ENCODE results near the gene C1orf210. TPM values are rescaled to one million over a fixed set of nuclear protein-coding genes. Genes with fewer than 3 reads are reported as not detected.

The C1orf210 gene
- total and polyA plus RNA-seq, 9 of the 15 experiments (the other 6 are each of a cell fraction or from before 2014, with no cell fraction given): 0.21 TPM; not detected in 8

DNA sequence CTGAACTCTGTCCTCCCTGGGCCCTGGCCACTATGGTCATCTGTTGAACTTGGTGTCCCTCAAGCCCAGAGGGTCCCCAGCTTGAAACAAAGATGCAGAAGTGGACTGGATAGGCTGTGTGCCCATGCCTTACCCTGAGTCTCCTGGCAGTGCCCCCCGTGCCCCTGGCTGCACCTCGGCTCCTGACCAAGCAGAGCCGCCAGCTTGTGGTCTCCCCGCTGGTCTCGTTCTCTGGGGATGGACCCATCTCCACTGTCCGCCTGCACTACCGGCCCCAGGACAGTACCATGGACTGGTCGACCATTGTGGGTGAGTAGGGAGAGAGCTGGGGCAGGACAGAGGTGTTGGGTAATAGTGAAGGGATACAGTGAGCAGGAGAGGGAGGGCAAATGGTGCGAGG is 26.1 kb upstream of the C1orf210 start:
- Histone ChIP-seq H4K20me1 (replicated peaks; ENCODE audit: control insufficient read depth, insufficient read depth, low read length) (0 out of 2 replicates have a peak, but pooled peaks cover 4% of the 10 kb centered on the region), H3K9me1 (ENCODE audit: control insufficient read depth, insufficient read depth, low read length) (no peaks in the 10 kb centered on the region), H3K36me3 (ENCODE audit: control insufficient read depth, insufficient read depth, low read length) (no peaks in the 10 kb centered on the region), H3K27me3 (ENCODE audit: control insufficient read depth in 2 of 2, insufficient read depth in 2 of 2, low read length in 2 of 2) (peaks cover 11 to 63% of the 10 kb centered on the region in 2 experiments; a peak in 4 of 5 replicates), H3K4me2 (ENCODE audit: insufficient read depth, low read length) (no peak overlapping the region), H3K79me2 (ENCODE audit: control insufficient read depth, insufficient read depth, low read length) (no peaks in the 10 kb centered on the region), H3K4me3 (no peak overlapping the region), H3K9me3 (replicated peaks; ENCODE audit: control insufficient read depth, insufficient read depth, low read depth, low read length) (0 out of 2 replicates have a peak, but pooled peaks cover 2% of the 10 kb centered on the region), H3K27ac (ENCODE audit: extremely low read depth, low read depth, low read length) (no peak overlapping the region), H3K9ac (ENCODE audit: insufficient read depth in 1 of 2, low read depth in 2 of 2, low read length in 2 of 2) (peak overlapping the region in 1 of 2 experiments; percentile 40; a peak in 1 of 4 replicates), H3K4me1 (replicated peaks in 1 of 2; ENCODE audit: control insufficient read depth in 2 of 2, insufficient read depth in 2 of 2, low read length in 2 of 2) (peaks cover 0 to 18% of the 10 kb centered on the region in 2 experiments; a peak in 1 of 5 replicates), H2AFZ (ENCODE audit: low read depth, low read length) (no peak overlapping the region)
- intact Hi-C loops (cut with micrococcal nuclease) (no loop called here), in situ Hi-C loops (cut with MboI) (no loop called here)
- 0% methylated on average over 9 of the region's 9 CpGs for WGBS (ENCODE audit: insufficient coverage, low coverage, missing lambda C conversion rate)
- ChIA-PET CTCF (ENCODE audit: low intra/inter-chr PET ratio) (no interaction called here), POLR2A (interaction anchor here (0.5 to 1.5 kb wide), 5 partner anchors 9 to 578 kb away, joined by 3 to 4 read pairs (median 3); partner anchors contain the start of genes MED8 and SZT2)
- DNase-seq (ENCODE audit: extremely low read depth in 1 of 4, low spot score in 3 of 4) (no peak), ATAC-seq (no peak), FAIRE-seq (no peak)
- BruUV-seq (replicated peaks): no TSS peak
- no peak for TF ChIP-seq XRCC5 (IDR thresholded peaks at IDR 0.05; ENCODE audit: low read depth, low read length)
- TF ChIP-seq NFIX (CRISPR knock-in tag; IDR thresholded peaks at IDR 0.05; ENCODE audit: low read depth): no peak
- no peak for TF ChIP-seq TCFL5 (CRISPR knock-in tag; conservative IDR thresholded peaks at IDR 0.05)
- TF ChIP-seq KLF10 (CRISPR knock-in tag; IDR thresholded peaks at IDR 0.05): no peak
- TF ChIP-seq CEBPB (tag; IDR thresholded peaks at IDR 0.05): no peak
- no peak for TF ChIP-seq ZNF263 (CRISPR knock-in tag; IDR thresholded peaks at IDR 0.05; ENCODE audit: borderline replicate concordance)
- TF ChIP-seq, protein P1, sequence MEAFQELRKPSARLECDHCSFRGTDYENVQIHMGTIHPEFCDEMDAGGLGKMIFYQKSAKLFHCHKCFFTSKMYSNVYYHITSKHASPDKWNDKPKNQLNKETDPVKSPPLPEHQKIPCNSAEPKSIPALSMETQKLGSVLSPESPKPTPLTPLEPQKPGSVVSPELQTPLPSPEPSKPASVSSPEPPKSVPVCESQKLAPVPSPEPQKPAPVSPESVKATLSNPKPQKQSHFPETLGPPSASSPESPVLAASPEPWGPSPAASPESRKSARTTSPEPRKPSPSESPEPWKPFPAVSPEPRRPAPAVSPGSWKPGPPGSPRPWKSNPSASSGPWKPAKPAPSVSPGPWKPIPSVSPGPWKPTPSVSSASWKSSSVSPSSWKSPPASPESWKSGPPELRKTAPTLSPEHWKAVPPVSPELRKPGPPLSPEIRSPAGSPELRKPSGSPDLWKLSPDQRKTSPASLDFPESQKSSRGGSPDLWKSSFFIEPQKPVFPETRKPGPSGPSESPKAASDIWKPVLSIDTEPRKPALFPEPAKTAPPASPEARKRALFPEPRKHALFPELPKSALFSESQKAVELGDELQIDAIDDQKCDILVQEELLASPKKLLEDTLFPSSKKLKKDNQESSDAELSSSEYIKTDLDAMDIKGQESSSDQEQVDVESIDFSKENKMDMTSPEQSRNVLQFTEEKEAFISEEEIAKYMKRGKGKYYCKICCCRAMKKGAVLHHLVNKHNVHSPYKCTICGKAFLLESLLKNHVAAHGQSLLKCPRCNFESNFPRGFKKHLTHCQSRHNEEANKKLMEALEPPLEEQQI (IDR thresholded peaks at IDR 0.05): no peak
- TF ChIP-seq, protein P2, sequence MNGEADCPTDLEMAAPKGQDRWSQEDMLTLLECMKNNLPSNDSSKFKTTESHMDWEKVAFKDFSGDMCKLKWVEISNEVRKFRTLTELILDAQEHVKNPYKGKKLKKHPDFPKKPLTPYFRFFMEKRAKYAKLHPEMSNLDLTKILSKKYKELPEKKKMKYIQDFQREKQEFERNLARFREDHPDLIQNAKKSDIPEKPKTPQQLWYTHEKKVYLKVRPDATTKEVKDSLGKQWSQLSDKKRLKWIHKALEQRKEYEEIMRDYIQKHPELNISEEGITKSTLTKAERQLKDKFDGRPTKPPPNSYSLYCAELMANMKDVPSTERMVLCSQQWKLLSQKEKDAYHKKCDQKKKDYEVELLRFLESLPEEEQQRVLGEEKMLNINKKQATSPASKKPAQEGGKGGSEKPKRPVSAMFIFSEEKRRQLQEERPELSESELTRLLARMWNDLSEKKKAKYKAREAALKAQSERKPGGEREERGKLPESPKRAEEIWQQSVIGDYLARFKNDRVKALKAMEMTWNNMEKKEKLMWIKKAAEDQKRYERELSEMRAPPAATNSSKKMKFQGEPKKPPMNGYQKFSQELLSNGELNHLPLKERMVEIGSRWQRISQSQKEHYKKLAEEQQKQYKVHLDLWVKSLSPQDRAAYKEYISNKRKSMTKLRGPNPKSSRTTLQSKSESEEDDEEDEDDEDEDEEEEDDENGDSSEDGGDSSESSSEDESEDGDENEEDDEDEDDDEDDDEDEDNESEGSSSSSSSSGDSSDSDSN (IDR thresholded peaks at IDR 0.05; ENCODE audit: borderline replicate concordance in 1 of 2, low read depth in 2 of 2, low read length in 2 of 2): no peak
- TF ChIP-seq PURB (CRISPR knock-in tag; IDR thresholded peaks at IDR 0.05; ENCODE audit: low read depth): no peak
- TF ChIP-seq ZNF143 (CRISPR knock-in tag; IDR thresholded peaks at IDR 0.05): no peak
- TF ChIP-seq, protein P3, sequence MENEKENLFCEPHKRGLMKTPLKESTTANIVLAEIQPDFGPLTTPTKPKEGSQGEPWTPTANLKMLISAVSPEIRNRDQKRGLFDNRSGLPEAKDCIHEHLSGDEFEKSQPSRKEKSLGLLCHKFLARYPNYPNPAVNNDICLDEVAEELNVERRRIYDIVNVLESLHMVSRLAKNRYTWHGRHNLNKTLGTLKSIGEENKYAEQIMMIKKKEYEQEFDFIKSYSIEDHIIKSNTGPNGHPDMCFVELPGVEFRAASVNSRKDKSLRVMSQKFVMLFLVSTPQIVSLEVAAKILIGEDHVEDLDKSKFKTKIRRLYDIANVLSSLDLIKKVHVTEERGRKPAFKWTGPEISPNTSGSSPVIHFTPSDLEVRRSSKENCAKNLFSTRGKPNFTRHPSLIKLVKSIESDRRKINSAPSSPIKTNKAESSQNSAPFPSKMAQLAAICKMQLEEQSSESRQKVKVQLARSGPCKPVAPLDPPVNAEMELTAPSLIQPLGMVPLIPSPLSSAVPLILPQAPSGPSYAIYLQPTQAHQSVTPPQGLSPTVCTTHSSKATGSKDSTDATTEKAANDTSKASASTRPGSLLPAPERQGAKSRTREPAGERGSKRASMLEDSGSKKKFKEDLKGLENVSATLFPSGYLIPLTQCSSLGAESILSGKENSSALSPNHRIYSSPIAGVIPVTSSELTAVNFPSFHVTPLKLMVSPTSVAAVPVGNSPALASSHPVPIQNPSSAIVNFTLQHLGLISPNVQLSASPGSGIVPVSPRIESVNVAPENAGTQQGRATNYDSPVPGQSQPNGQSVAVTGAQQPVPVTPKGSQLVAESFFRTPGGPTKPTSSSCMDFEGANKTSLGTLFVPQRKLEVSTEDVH (IDR thresholded peaks at IDR 0.05; ENCODE audit: low read depth, partially characterized antibody): no peak
- no peak for TF ChIP-seq SRSF7 (optimal IDR thresholded peaks at IDR 0.05; ENCODE audit: low read depth, low read length)
- TF ChIP-seq ZSCAN29 (IDR thresholded peaks at IDR 0.05): no peak
- TF ChIP-seq RBM25 (IDR thresholded peaks at IDR 0.05; ENCODE audit: low read depth, low read length, severe bottlenecking): no peak
- TF ChIP-seq SOX6 (IDR thresholded peaks at IDR 0.05): no peak
